Neuronal stem cell (in vitro differentiated cells): Measurements from ENCODE around the gene HPSE2.
A peak's percentile ranks its signal among the peaks of the same experiment; 100 is the strongest.

Experiments
- DNase-seq: peaks from one replicate; pipeline ENCODE4 v3.0.0-alpha.2; 2013; ENCODE audit warnings: low spot score
- H2AFZ ChIP-seq: one replicate; pipeline ENCODE4 v1.6.1; 2013; ENCODE audit warnings: mild to moderate bottlenecking, low read length, inconsistent platforms
- H2AK5ac ChIP-seq: 2 replicates; pipeline ENCODE4 v1.6.1; 2013; ENCODE audit warnings: low read depth, mild to moderate bottlenecking, inconsistent platforms, low read length, moderate library complexity, mixed read lengths
- H2BK120ac ChIP-seq: 2 replicates; pipeline ENCODE4 v1.6.1; 2013; ENCODE audit warnings: low read depth, mild to moderate bottlenecking, inconsistent platforms, low read length, moderate library complexity, mixed read lengths
- H2BK12ac ChIP-seq: one replicate; pipeline ENCODE4 v1.6.1; 2013; ENCODE audit warnings: low read length, inconsistent platforms
- H2BK15ac ChIP-seq: 2 replicates; pipeline ENCODE4 v1.6.1; 2013; ENCODE audit warnings: mild to moderate bottlenecking, low read length, inconsistent platforms, mixed read lengths
- H2BK5ac ChIP-seq: one replicate; pipeline ENCODE4 v1.6.1; 2013; ENCODE audit warnings: inconsistent platforms, mild to moderate bottlenecking, low read length, moderate library complexity
- H3K14ac ChIP-seq: one replicate; pipeline ENCODE4 v1.6.1; 2013; ENCODE audit warnings: low read length, inconsistent platforms
- H3K18ac ChIP-seq: 2 replicates; pipeline ENCODE4 v1.6.1; 2013; ENCODE audit warnings: low read length, inconsistent platforms
- H3K23ac ChIP-seq: 2 replicates; pipeline ENCODE4 v1.6.1; 2013; ENCODE audit warnings: low read depth, mild to moderate bottlenecking, mixed read lengths, low read length, inconsistent platforms; ENCODE audit not compliant: poor library complexity
- H3K27ac ChIP-seq: replicated peaks from 3 replicates; pipeline ENCODE4 v1.5.1; 2013; ENCODE audit warnings: low read length, inconsistent platforms
- H3K27me3 ChIP-seq, 3 experiments: 2 replicates each; pipeline ENCODE4 v1.6.1; 2013; ENCODE audit warnings: low read length in 3 of 3, mild to moderate bottlenecking in 2 of 3, inconsistent platforms in 1 of 3, low read depth in 1 of 3, mixed read lengths in 1 of 3, moderate library complexity in 1 of 3; ENCODE audit not compliant: control insufficient read depth in 3 of 3, insufficient read depth in 3 of 3
- H3K36me3 ChIP-seq, 2 donors: replicated peaks in 1 of 2; 2 replicates each; pipeline ENCODE4 v1.6.1; 2013; ENCODE audit warnings: low read length in 2 of 2; ENCODE audit not compliant: control insufficient read depth in 2 of 2, insufficient read depth in 2 of 2
- H3K4ac ChIP-seq: 2 replicates; pipeline ENCODE4 v1.6.1; 2013; ENCODE audit warnings: inconsistent platforms, mild to moderate bottlenecking, low read length, moderate library complexity
- H3K4me1 ChIP-seq, 2 donors: 1 replicate in 1 of 2; 2 replicates in 1 of 2; pipeline ENCODE4 v1.6.1; 2013; ENCODE audit warnings: low read length in 2 of 2, low read depth in 1 of 2; ENCODE audit not compliant: control insufficient read depth in 2 of 2, insufficient read depth in 1 of 2
- H3K4me2 ChIP-seq: one replicate; pipeline ENCODE4 v1.6.1; 2013; ENCODE audit warnings: mild to moderate bottlenecking, low read length, inconsistent platforms; ENCODE audit not compliant: insufficient read depth, poor library complexity, severe bottlenecking
- H3K4me3 ChIP-seq, 2 donors: 2 replicates each; pipeline ENCODE4 v1.5.1; 2013; ENCODE audit warnings: low read length in 2 of 2, mild to moderate bottlenecking in 2 of 2, inconsistent platforms in 1 of 2, moderate library complexity in 1 of 2
- H3K79me1 ChIP-seq: one replicate; pipeline ENCODE4 v1.6.1; 2013; ENCODE audit warnings: low read depth, mild to moderate bottlenecking, inconsistent platforms, low read length, moderate library complexity
- H3K9ac ChIP-seq: one replicate; pipeline ENCODE4 v1.6.1; 2013; ENCODE audit warnings: mild to moderate bottlenecking, low read depth, low read length, inconsistent platforms; ENCODE audit not compliant: poor library complexity
- H3K9me3 ChIP-seq, 2 donors: replicated peaks in 1 of 2; 2 replicates each; pipeline versions ENCODE3 to v1.6.1; 2013; ENCODE audit warnings: low read length in 2 of 2, mild to moderate bottlenecking in 2 of 2, inconsistent platforms in 1 of 2, low read depth in 1 of 2, mixed read lengths in 1 of 2, moderate library complexity in 1 of 2; ENCODE audit not compliant: control insufficient read depth in 2 of 2, insufficient read depth in 1 of 2
- H4K8ac ChIP-seq: one replicate; pipeline ENCODE4 v1.6.1; 2013; ENCODE audit warnings: low read depth, mild to moderate bottlenecking, inconsistent platforms, low read length, moderate library complexity
- H4K91ac ChIP-seq: one replicate; pipeline ENCODE4 v1.6.1; 2013; ENCODE audit warnings: low read length, low read depth, mild to moderate bottlenecking, inconsistent platforms; ENCODE audit not compliant: poor library complexity
- WGBS, 2 donors: extraction: QIAGEN DNeasy Blood & Tissue Kit; methylation state at CpG; one replicate each; pipeline ENCODE4 v1.1.7; 2013; ENCODE audit warnings: missing lambda C conversion rate in 2 of 2, mixed read lengths in 1 of 2; ENCODE audit not compliant: insufficient read length in 2 of 2, insufficient replicate concordance in 1 of 2; ENCODE audit errors: extremely low coverage in 2 of 2; 5-methylcytosine and 5-hydroxymethylcytosine counted together

HPSE2 gene

DNA sequence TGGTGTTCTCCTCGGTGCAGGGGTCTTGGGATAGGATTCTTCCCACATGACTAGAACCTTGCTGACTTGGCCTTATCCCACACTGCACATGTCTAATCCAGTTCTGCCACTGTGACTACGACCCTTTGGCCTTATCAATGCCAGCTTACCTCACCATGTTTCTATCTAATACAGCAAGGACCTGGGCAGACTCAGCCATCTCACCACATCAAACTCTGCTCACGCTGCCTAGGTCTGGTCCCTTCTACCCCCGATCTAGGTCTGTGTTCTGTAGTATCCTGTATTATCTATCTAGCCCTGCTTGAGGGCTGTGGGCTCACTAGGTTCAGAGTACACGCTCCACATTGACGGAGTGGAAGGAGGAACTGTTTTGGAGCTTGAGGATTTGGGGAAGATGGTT is 282.4 kb downstream of the HPSE2 start:
- no peak for DNase-seq
- Histone ChIP-seq H3K18ac (no peak overlapping the region), H2BK15ac (no peak overlapping the region), H3K27ac (no peak overlapping the region), H3K79me1 (no peaks in the 10 kb centered on the region), H3K27me3 (no peaks in the 10 kb centered on the region), H2BK5ac (no peak overlapping the region), H3K4me3 (no peak overlapping the region), H3K23ac (no peak overlapping the region), H3K4me1 (no peaks in the 10 kb centered on the region), H2AFZ (no peak overlapping the region), H4K91ac (no peak overlapping the region), H2BK120ac (no peak overlapping the region), H3K14ac (peak overlapping the region; percentile 2), H3K9me3 (no peaks in the 10 kb centered on the region), H2BK12ac (no peak overlapping the region), H2AK5ac (no peak overlapping the region), H3K9ac (no peak overlapping the region), H3K4ac (no peak overlapping the region), H3K36me3 (no peaks in the 10 kb centered on the region), H3K4me2 (no peak overlapping the region), H4K8ac (no peak overlapping the region)
- WGBS, 2 donors: no CpG with 5 or more reads among the region's 6 CpGs

- peaks cover 0 to 2% of the 10 kb centered on the region in 2 donors for H3K9me3 ChIP-seq
- H3K27ac ChIP-seq: no peak overlapping the region
- no peak for DNase-seq
- no peaks in the 10 kb centered on the region for H3K36me3 ChIP-seq
- H3K4ac ChIP-seq: no peak overlapping the region
- no peak overlapping the region for H3K18ac ChIP-seq
- no peak overlapping the region for H2BK5ac ChIP-seq
- no peak overlapping the region for H3K4me3 ChIP-seq
- H3K9ac ChIP-seq: no peak overlapping the region
- H2BK15ac ChIP-seq: no peak overlapping the region
- no peak overlapping the region for H4K8ac ChIP-seq
- no peak overlapping the region for H3K4me2 ChIP-seq
- no peaks in the 10 kb centered on the region for H3K79me1 ChIP-seq
- H3K14ac ChIP-seq: no peak overlapping the region
- H2BK120ac ChIP-seq: no peak overlapping the region
- H2AK5ac ChIP-seq: no peak overlapping the region
- H3K27me3 ChIP-seq: no peaks in the 10 kb centered on the region
- no CpG with 5 or more reads among the region's 2 CpGs for WGBS, 2 donors
- H3K4me1 ChIP-seq: no peaks in the 10 kb centered on the region
- no peak overlapping the region for H4K91ac ChIP-seq
- no peak overlapping the region for H2AFZ ChIP-seq
- H2BK12ac ChIP-seq: no peak overlapping the region
- no peak overlapping the region for H3K23ac ChIP-seq
Measured at GRCh38 chr10:98951269-98952000, 284.2 kb downstream of the HPSE2 start.

GRCh38 chr10:98950106-98950505 is 285.5 kb downstream of the HPSE2 start:
- H2AK5ac ChIP-seq: no peak overlapping the region
- H3K18ac ChIP-seq: no peak overlapping the region

GRCh38 chr10:98949306-98949705 is 286.3 kb downstream of the HPSE2 start:
- Histone ChIP-seq H3K18ac (no peak overlapping the region), H4K8ac (no peak overlapping the region), H2AK5ac (no peak overlapping the region), H3K36me3 (no peaks in the 10 kb centered on the region), H3K27ac (no peak overlapping the region), H3K79me1 (no peaks in the 10 kb centered on the region), H3K4ac (no peak overlapping the region), H2BK5ac (no peak overlapping the region), H3K4me1 (no peaks in the 10 kb centered on the region), H2AFZ (no peak overlapping the region), H3K4me2 (no peak overlapping the region), H3K27me3 (no peaks in the 10 kb centered on the region), H3K23ac (no peak overlapping the region), H3K14ac (no peak overlapping the region), H3K9ac (no peak overlapping the region), H2BK120ac (no peak overlapping the region), H4K91ac (no peak overlapping the region), H2BK12ac (no peak overlapping the region), H3K4me3 (no peak overlapping the region), H3K9me3 (peaks cover 0 to 2% of the 10 kb centered on the region in 2 donors), H2BK15ac (no peak overlapping the region)
- no peak for DNase-seq

More at GRCh38 chr10:98950106-98950505, 285.5 kb downstream of the HPSE2 start:
- H3K4ac ChIP-seq: no peak overlapping the region
- no peak for DNase-seq
- no peak overlapping the region for H3K4me3 ChIP-seq
- no peak overlapping the region for H2BK15ac ChIP-seq
- no peak overlapping the region for H4K8ac ChIP-seq
- H3K27me3 ChIP-seq: no peaks in the 10 kb centered on the region
- no peak overlapping the region for H3K27ac ChIP-seq
- no CpG with 5 or more reads among the region's 2 CpGs for WGBS, 2 donors
- H4K91ac ChIP-seq: no peak overlapping the region
- no peak overlapping the region for H2AFZ ChIP-seq
- no peak overlapping the region for H3K14ac ChIP-seq
- no peak overlapping the region for H3K9ac ChIP-seq
- no peaks in the 10 kb centered on the region for H3K4me1 ChIP-seq
- no peak overlapping the region for H3K23ac ChIP-seq
- no peak overlapping the region for H3K4me2 ChIP-seq
- H3K36me3 ChIP-seq: no peaks in the 10 kb centered on the region
- H3K79me1 ChIP-seq: no peaks in the 10 kb centered on the region
- H2BK5ac ChIP-seq: no peak overlapping the region
- H2BK120ac ChIP-seq: no peak overlapping the region
- H2BK12ac ChIP-seq: no peak overlapping the region
- H3K9me3 ChIP-seq: peaks cover 0 to 2% of the 10 kb centered on the region in 2 donors
